IPS-15b (cell line): Measurements from ENCODE around the gene ANKRD63.

Source experiments
- H3K27me3 ChIP-seq: one replicate; pipeline ENCODE4 v1.6.1; 2013; ENCODE audit warnings: low read length; ENCODE audit not compliant: control insufficient read depth, insufficient read depth
- H3K36me3 ChIP-seq: one replicate; pipeline ENCODE4 v1.6.1; 2013; ENCODE audit warnings: low read length; ENCODE audit not compliant: control insufficient read depth, insufficient read depth
- H3K4me1 ChIP-seq: one replicate; pipeline ENCODE4 v1.6.1; 2013; ENCODE audit warnings: mild to moderate bottlenecking, low read length; ENCODE audit not compliant: control insufficient read depth, insufficient read depth
- H3K4me3 ChIP-seq: one replicate; pipeline ENCODE4 v1.5.1; 2013; ENCODE audit warnings: low read depth, low read length
- H3K9ac ChIP-seq: one replicate; pipeline ENCODE4 v1.6.1; 2013; ENCODE audit warnings: low read depth, mild to moderate bottlenecking, low read length
- H3K9me3 ChIP-seq: one replicate; pipeline ENCODE4 v1.6.1; 2013; ENCODE audit warnings: mild to moderate bottlenecking, low read length; ENCODE audit not compliant: control insufficient read depth, insufficient read depth

ANKRD63 gene

GRCh38 chr15:40323953-40324937 is 41.4 kb upstream of the ANKRD63 start:
- Histone ChIP-seq H3K4me1 (peaks cover 31% of the 10 kb centered on the region), H3K9ac (no peak overlapping the region), H3K9me3 (no peaks in the 10 kb centered on the region), H3K4me3 (peak overlapping the region; percentile 66), H3K27me3 (peaks cover 25% of the 10 kb centered on the region), H3K36me3 (no peaks in the 10 kb centered on the region)

- Histone ChIP-seq H3K36me3 (no peaks in the 10 kb centered on the region), H3K9me3 (no peaks in the 10 kb centered on the region), H3K9ac (no peak within 1 kb of the TSS), H3K27me3 (peaks cover 25% of the 10 kb centered on the region), H3K4me1 (peaks cover 29% of the 10 kb centered on the region), H3K4me3 (peak within 1 kb of the TSS; percentile 66)
These were observed 40.5 kb upstream of the ANKRD63 start, which contains the start of gene INAFM2 for GRCh38 chr15:40323239-40323952. Gene INAFM2 (plus strand): TSS chr15:40323692. CDS start chr15:40324056, 364 bp downstream.

GRCh38 chr15:40322531-40323238 is 39.8 kb upstream of the ANKRD63 start:
- Histone ChIP-seq H3K27me3 (peaks cover 25% of the 10 kb centered on the region), H3K4me3 (peak overlapping the region; percentile 64), H3K9ac (no peak overlapping the region), H3K4me1 (peaks cover 21% of the 10 kb centered on the region), H3K9me3 (no peaks in the 10 kb centered on the region), H3K36me3 (no peaks in the 10 kb centered on the region)

GRCh38 chr15:40320931-40321371 is 38.1 kb upstream of the ANKRD63 start:
- no peaks in the 10 kb centered on the region for H3K9me3 ChIP-seq
- H3K4me1 ChIP-seq, result peaks cover 12% of the 10 kb centered on the region

GRCh38 chr15:40320409-40320808 is 37.5 kb upstream of the ANKRD63 start:
- H3K36me3 ChIP-seq, result no peaks in the 10 kb centered on the region
- H3K9me3 ChIP-seq, result no peaks in the 10 kb centered on the region
- H3K9ac ChIP-seq, result no peak overlapping the region
- no peak overlapping the region for H3K4me3 ChIP-seq
- peaks cover 12% of the 10 kb centered on the region for H3K4me1 ChIP-seq
- H3K27me3 ChIP-seq, result peaks cover 22% of the 10 kb centered on the region

More at GRCh38 chr15:40320931-40321371, 38.1 kb upstream of the ANKRD63 start:
- Histone ChIP-seq H3K36me3 (no peaks in the 10 kb centered on the region), H3K4me3 (no peak overlapping the region), H3K9ac (no peak overlapping the region), H3K27me3 (peaks cover 26% of the 10 kb centered on the region)

GRCh38 chr15:40317580-40317979 is 34.7 kb upstream of the ANKRD63 start:
- Histone ChIP-seq H3K4me1 (peaks cover 7% of the 10 kb centered on the region), H3K4me3 (no peak overlapping the region), H3K9ac (no peak overlapping the region), H3K9me3 (no peaks in the 10 kb centered on the region), H3K27me3 (peaks cover 17% of the 10 kb centered on the region), H3K36me3 (no peaks in the 10 kb centered on the region)

- no peaks in the 10 kb centered on the region for H3K36me3 ChIP-seq
- no peak overlapping the region for H3K9ac ChIP-seq
- H3K9me3 ChIP-seq, result no peaks in the 10 kb centered on the region
- H3K4me3 ChIP-seq, result no peak overlapping the region
- peaks cover 4% of the 10 kb centered on the region for H3K4me1 ChIP-seq
- H3K27me3 ChIP-seq, result peaks cover 10% of the 10 kb centered on the region
These were observed 34.1 kb upstream of the ANKRD63 start for GRCh38 chr15:40316931-40317330.

GRCh38 chr15:40314723-40315276 is 31.9 kb upstream of the ANKRD63 start:
- peaks cover 4% of the 10 kb centered on the region for H3K4me1 ChIP-seq
- no peaks in the 10 kb centered on the region for H3K9me3 ChIP-seq
- peaks cover 21% of the 10 kb centered on the region for H3K27me3 ChIP-seq
- no peak overlapping the region for H3K9ac ChIP-seq
- no peaks in the 10 kb centered on the region for H3K36me3 ChIP-seq
- no peak overlapping the region for H3K4me3 ChIP-seq

- Histone ChIP-seq H3K9ac (no peak overlapping the region), H3K9me3 (no peaks in the 10 kb centered on the region), H3K4me1 (peaks cover 10% of the 10 kb centered on the region), H3K36me3 (no peaks in the 10 kb centered on the region), H3K4me3 (no peak overlapping the region), H3K27me3 (peaks cover 24% of the 10 kb centered on the region)
These were observed 30.9 kb upstream of the ANKRD63 start for GRCh38 chr15:40313531-40314398.

- Histone ChIP-seq H3K27me3 (peaks cover 24% of the 10 kb centered on the region), H3K4me3 (no peak overlapping the region), H3K9ac (no peak overlapping the region), H3K36me3 (no peaks in the 10 kb centered on the region), H3K4me1 (peaks cover 13% of the 10 kb centered on the region), H3K9me3 (no peaks in the 10 kb centered on the region)
These were observed 29.7 kb upstream of the ANKRD63 start for GRCh38 chr15:40312370-40313158.
